IMR-90 (cell line): ENCODE measurements around the gene RDH13. TPM values are rescaled to one million over a fixed set of nuclear protein-coding genes. Genes with fewer than 3 reads are reported as not detected.

ENCODE experiments used
- ATAC-seq: fragments of 200-7000 bp; cut with Tn5 transposase; 2 replicates; pipeline ENCODE4 v1.9.1; 2020; ENCODE audit warnings: low read depth, mild to moderate bottlenecking, moderate library complexity
- BruUV-seq: library from RNA; stranded (reverse); fragments of 400-500 nt; replicated peaks from 2 replicates; lab custom pipeline; 2021; lab: Mats Ljungman, UMichigan
- CTCF ChIA-PET: fragments of 300-600 bp; formaldehyde crosslinking; extraction: SDS; loops from one replicate; lab custom pipeline; 2021; ENCODE audit warnings: antibody characterized with exemption; lab: Yijun Ruan, JAX
- POLR2A ChIA-PET: fragments of 300-600 bp; sonication (Branson Sonifier 250); formaldehyde crosslinking; loops from one replicate; lab custom pipeline; 2022; ENCODE audit warnings: antibody characterized with exemption; ENCODE audit not compliant: unreplicated experiment; lab: Charles Lee
- DNase-seq: peaks from one replicate; pipeline ENCODE4 v3.0.0; 2013
- H2AFZ ChIP-seq: replicated peaks from 2 replicates; pipeline ENCODE3; 2013; ENCODE audit warnings: low read length, mild to moderate bottlenecking; ENCODE audit not compliant: poor library complexity
- H2AK5ac ChIP-seq: 2 replicates; pipeline ENCODE4 v1.6.1; 2013; ENCODE audit warnings: low read depth, low read length, inconsistent platforms
- H2AK9ac ChIP-seq: replicated peaks from 2 replicates; pipeline ENCODE3; 2013; ENCODE audit warnings: mild to moderate bottlenecking, low read depth, low read length, moderate library complexity; ENCODE audit not compliant: poor library complexity
- H2BK120ac ChIP-seq: 2 replicates; pipeline ENCODE4 v1.6.1; 2013; ENCODE audit warnings: low read depth, low read length, inconsistent platforms
- H2BK15ac ChIP-seq: 3 replicates; pipeline ENCODE4 v1.6.1; 2013; ENCODE audit warnings: low read depth, low read length, inconsistent platforms
- H2BK20ac ChIP-seq: 2 replicates; pipeline ENCODE4 v1.6.1; 2013; ENCODE audit warnings: low read depth, mild to moderate bottlenecking, inconsistent platforms, low read length, moderate library complexity
- H2BK5ac ChIP-seq: 2 replicates; pipeline ENCODE4 v1.6.1; 2013; ENCODE audit warnings: mild to moderate bottlenecking, low read depth, low read length, inconsistent platforms; ENCODE audit not compliant: poor library complexity, severe bottlenecking
- H3K14ac ChIP-seq: replicated peaks from 2 replicates; pipeline ENCODE4 v1.6.1; 2013; ENCODE audit warnings: low read depth, low read length, inconsistent platforms
- H3K18ac ChIP-seq: 2 replicates; pipeline ENCODE4 v1.6.1; 2013; ENCODE audit warnings: low read depth, low read length, control low read depth
- H3K23ac ChIP-seq: 2 replicates; pipeline ENCODE4 v1.6.1; 2013; ENCODE audit warnings: low read depth, low read length, inconsistent platforms
- H3K27ac ChIP-seq: 2 replicates; pipeline ENCODE4 v1.5.1; 2013; ENCODE audit warnings: mild to moderate bottlenecking, control low read depth, low read length; ENCODE audit not compliant: insufficient read depth
- H3K27me3 ChIP-seq: 2 replicates; pipeline ENCODE4 v1.6.1; 2013; ENCODE audit warnings: low read length; ENCODE audit not compliant: control insufficient read depth, insufficient read depth
- H3K36me3 ChIP-seq: 2 replicates; pipeline ENCODE4 v1.6.1; 2013; ENCODE audit warnings: low read length, mixed read lengths; ENCODE audit not compliant: control insufficient read depth, insufficient read depth
- H3K4ac ChIP-seq: 2 replicates; pipeline ENCODE4 v1.6.1; 2013; ENCODE audit warnings: low read depth, low read length, inconsistent platforms
- H3K4me1 ChIP-seq: 2 replicates; pipeline ENCODE4 v1.6.1; 2013; ENCODE audit warnings: low read length, mixed read lengths; ENCODE audit not compliant: control insufficient read depth, insufficient read depth
- H3K4me2 ChIP-seq: 2 replicates; pipeline ENCODE4 v1.6.1; 2013; ENCODE audit warnings: low read depth, mild to moderate bottlenecking, control low read depth, low read length, moderate library complexity
- H3K4me3 ChIP-seq: 2 replicates; pipeline ENCODE4 v1.5.1; 2013; ENCODE audit warnings: low read depth, mild to moderate bottlenecking, control low read depth, low read length, moderate library complexity; ENCODE audit not compliant: insufficient read depth
- H3K56ac ChIP-seq: 2 replicates; pipeline ENCODE4 v1.6.1; 2013; ENCODE audit warnings: low read length, inconsistent platforms; ENCODE audit not compliant: insufficient read depth; ENCODE audit errors: extremely low read depth
- H3K79me1 ChIP-seq, 2 experiments: 2 replicates each; pipeline ENCODE4 v1.6.1; 2013; ENCODE audit warnings: low read length in 2 of 2, inconsistent platforms in 1 of 2, low read depth in 1 of 2
- H3K9ac ChIP-seq: 2 replicates; pipeline ENCODE4 v1.6.1; 2013; ENCODE audit warnings: low read depth, low read length, control low read depth
- H3K9me1 ChIP-seq: 2 replicates; pipeline ENCODE4 v1.6.1; 2013; ENCODE audit warnings: low read length, inconsistent platforms; ENCODE audit not compliant: insufficient read depth
- H3K9me3 ChIP-seq: 2 replicates; pipeline ENCODE4 v1.6.1; 2013; ENCODE audit warnings: low read length; ENCODE audit not compliant: control insufficient read depth, insufficient read depth
- H4K20me1 ChIP-seq: 2 replicates; pipeline ENCODE4 v1.6.1; 2013; ENCODE audit warnings: low read length, inconsistent platforms; ENCODE audit not compliant: insufficient read depth
- H4K5ac ChIP-seq: 2 replicates; pipeline ENCODE4 v1.6.1; 2013; ENCODE audit warnings: mild to moderate bottlenecking, low read depth, low read length, control low read depth
- H4K8ac ChIP-seq, 2 experiments: 2 replicates each; pipeline ENCODE4 v1.6.1; 2013; ENCODE audit warnings: low read depth in 2 of 2, low read length in 2 of 2, control low read depth in 1 of 2, inconsistent platforms in 1 of 2
- H4K91ac ChIP-seq: 2 replicates; pipeline ENCODE4 v1.6.1; 2013; ENCODE audit warnings: low read depth, low read length, inconsistent platforms; ENCODE audit not compliant: insufficient read depth
- SMC3 ChIP-seq: fragments of 150-350 bp; IDR thresholded peaks from 2 replicates; pipeline ENCODE4 v1.6.1; 2016; ENCODE audit warnings: low read depth, mild to moderate bottlenecking, antibody characterized with exemption, low read length, moderate library complexity
- WGBS, 2 experiments: methylation state at CpG; one replicate each; pipeline versions ENCODE4 v1.1.5 to v1.1.7; 2013; ENCODE audit warnings: missing lambda C conversion rate in 2 of 2; ENCODE audit not compliant: insufficient read length in 1 of 2; ENCODE audit errors: extremely low coverage in 2 of 2; 5-methylcytosine and 5-hydroxymethylcytosine counted together
- dilution Hi-C: fragments of 300-500 bp; cut with HindIII; formaldehyde crosslinking; loops from one replicate; pipeline ENCODE4 v1.14.3; 2018; ENCODE audit warnings: low sequenced_read_pairs; ENCODE audit not compliant: unreplicated experiment
- in situ Hi-C: fragments of 300-500 bp; cut with MboI; formaldehyde crosslinking; loops from 3 replicates; pipeline ENCODE4 v1.14.3; 2019; ENCODE audit warnings: low sequenced_read_pairs, inconsistent platforms, mixed read lengths
- intact Hi-C: fragments of 100-400 bp; cut with micrococcal nuclease; formaldehyde crosslinking; loops from 2 replicates; pipeline ENCODE4 v1.10.0; 2022
- polyA plus RNA-seq, 3 experiments: library from polyadenylated mRNA; depleted of rRNA; stranded (reverse); fragments of >200 nt; gene quantifications; 2 replicates each; pipeline ENCODE4 v1.2.3, GENCODE V29; 2012; ENCODE audit warnings: low replicate concordance in 1 of 3
- total RNA-seq: library from RNA; depleted of rRNA; stranded (reverse); fragments of >200 nt; gene quantifications from 2 replicates; pipeline ENCODE4 v1.2.3, GENCODE V29; 2012

The RDH13 gene
- total and polyA plus RNA-seq, 2 of the 4 experiments (the other 2 are of a cell fraction), result 7.5 to 7.8 TPM

GRCh38 chr19:55050749-55051532 is 12.0 kb downstream of the RDH13 start:
- Histone ChIP-seq H4K20me1 (no peaks in the 10 kb centered on the region), H3K4me1 (no peaks in the 10 kb centered on the region), H3K36me3 (peaks cover 43% of the 10 kb centered on the region), H4K5ac (no peak overlapping the region), H3K4me2 (no peak overlapping the region), H2BK20ac (no peak overlapping the region), H2AFZ (no peak overlapping the region), H3K9me1 (peaks cover 4% of the 10 kb centered on the region; the same call in 1 of the 2 replicates), H3K23ac (no peak overlapping the region), H3K56ac (no peak overlapping the region), H3K9ac (no peak overlapping the region), H3K79me1 (no peaks in the 10 kb centered on the region), H4K91ac (no peak overlapping the region), H4K8ac (no peak overlapping the region), H2BK5ac (no peak overlapping the region), H3K14ac (no peak overlapping the region), H3K4ac (no peak overlapping the region), H3K4me3 (no peak overlapping the region), H3K27ac (no peak overlapping the region), H2AK5ac (no peak overlapping the region), H3K9me3 (no peaks in the 10 kb centered on the region), H3K27me3 (no peaks in the 10 kb centered on the region), H3K18ac (no peak overlapping the region), H2BK120ac (no peak overlapping the region), H2BK15ac (no peak overlapping the region), H2AK9ac (no peak overlapping the region)
- ChIA-PET CTCF (no interaction called here), POLR2A (no interaction called here)
- intact Hi-C loops (no loop called here), dilution Hi-C loops (no loop called here), in situ Hi-C loops (no loop called here)
- no TSS peak for BruUV-seq
- ATAC-seq, result no peak
- 91% methylated on average over 4 of the region's 25 CpGs; no CpG with 5 or more reads in 1 of the 2 experiments for WGBS, 2 experiments
- TF ChIP-seq SMC3, result no peak
- DNase-seq, result no peak
